ENCODE data around the gene AOC3.
"Not testable (repeated sequence)": the region's sequence is repeated elsewhere in the genome, so short reads cannot be mapped to it uniquely, and the experiment has no call there.

AOC3 gene

DNA sequence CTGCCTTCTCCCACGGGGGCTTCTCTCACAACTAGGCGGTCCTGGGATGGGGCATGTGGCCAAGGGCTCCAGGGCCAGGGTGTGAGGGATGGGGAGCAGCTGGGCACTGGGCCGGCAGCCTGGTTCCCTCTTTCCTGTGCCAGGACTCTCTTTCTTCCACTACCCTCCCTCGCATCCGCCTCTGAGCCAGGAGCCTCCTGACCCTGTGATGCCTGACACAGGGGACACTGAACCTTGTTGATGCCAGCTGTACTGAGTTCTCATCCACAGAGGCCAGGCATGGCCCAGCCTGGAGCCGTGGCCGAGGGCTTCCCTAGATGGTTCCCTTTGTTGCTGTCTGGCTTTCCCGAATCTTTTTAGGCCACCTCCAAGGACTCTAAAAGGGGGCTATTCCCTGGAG is 5.5 kb downstream of the AOC3 start:
- not testable (repeated sequence) for H3K4me3 ChIP-seq, H3K27ac ChIP-seq

GRCh38 chr17:42857389-42857788 is 6.4 kb downstream of the AOC3 start:
- Histone ChIP-seq H3K4me3 (no peak overlapping the region), H3K27ac (no peak overlapping the region)

DNA sequence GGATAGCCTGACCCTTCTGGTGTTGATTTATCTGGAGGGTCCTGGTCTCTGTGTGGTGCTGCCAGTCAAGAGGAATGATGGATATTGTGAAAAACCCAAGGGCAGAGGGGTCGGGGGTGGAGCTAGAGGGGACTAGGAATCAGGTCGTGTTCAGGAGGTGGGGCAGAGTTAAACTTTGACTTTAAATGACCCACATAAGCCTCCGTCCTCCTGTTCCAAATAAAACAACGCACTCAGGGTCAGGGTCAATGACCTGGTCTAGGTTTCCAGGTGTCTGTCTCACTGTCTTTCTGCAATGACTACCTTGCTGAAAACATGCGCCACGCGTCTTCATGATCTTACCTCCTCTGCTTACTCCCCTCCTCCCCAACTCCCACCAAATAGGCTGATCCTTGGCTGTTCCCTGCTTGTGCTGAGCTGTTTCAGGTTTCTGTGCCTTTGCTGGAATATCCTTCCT is 14.7 kb downstream of the AOC3 start:
- Histone ChIP-seq H3K27ac (no peak overlapping the region), H3K4me3 (no peak overlapping the region)

GRCh38 chr17:42866216-42866615 is 15.2 kb downstream of the AOC3 start:
- Histone ChIP-seq H3K27ac (no peak overlapping the region), H3K4me3 (no peak overlapping the region)

- H3K4me3 ChIP-seq, result no peak overlapping the region
- no peak overlapping the region for H3K27ac ChIP-seq
These were observed 15.9 kb downstream of the AOC3 start for GRCh38 chr17:42866631-42867575.

DNA sequence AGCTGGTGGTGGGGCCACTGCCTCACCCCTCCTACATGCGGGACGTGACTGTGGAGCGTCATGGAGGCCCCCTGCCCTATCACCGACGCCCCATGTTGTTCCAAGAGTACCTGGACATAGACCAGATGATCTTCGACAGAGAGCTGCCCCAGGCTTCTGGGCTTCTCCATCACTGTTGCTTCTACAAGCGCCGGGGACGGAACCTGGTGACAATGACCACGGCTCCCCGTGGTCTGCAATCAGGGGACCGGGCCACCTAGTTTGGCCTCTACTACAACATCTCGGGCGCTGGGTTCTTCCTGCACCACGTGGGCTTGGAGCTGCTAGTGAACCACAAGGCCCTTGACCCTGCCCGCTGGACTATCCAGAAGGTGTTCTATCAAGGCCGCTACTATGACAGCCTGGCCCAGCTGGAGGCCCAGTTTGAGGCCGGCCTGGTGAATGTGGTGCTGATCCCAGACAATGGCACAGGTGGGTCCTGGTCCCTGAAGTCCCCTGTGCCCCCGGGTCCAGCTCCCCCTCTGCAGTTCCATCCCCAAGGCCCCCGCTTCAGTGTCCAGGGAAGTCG is 16.8 kb downstream of the AOC3 start:
- H3K27ac ChIP-seq, H3K4me3 ChIP-seq: not testable (repeated sequence)

GRCh38 chr17:42868338-42868737 is 17.3 kb downstream of the AOC3 start:
- Histone ChIP-seq H3K27ac (no peak overlapping the region), H3K4me3 (no peak overlapping the region)

- H3K27ac ChIP-seq, result no peak overlapping the region
- no peak overlapping the region for H3K4me3 ChIP-seq
These were observed 20.6 kb downstream of the AOC3 start for GRCh38 chr17:42871647-42872046.

DNA sequence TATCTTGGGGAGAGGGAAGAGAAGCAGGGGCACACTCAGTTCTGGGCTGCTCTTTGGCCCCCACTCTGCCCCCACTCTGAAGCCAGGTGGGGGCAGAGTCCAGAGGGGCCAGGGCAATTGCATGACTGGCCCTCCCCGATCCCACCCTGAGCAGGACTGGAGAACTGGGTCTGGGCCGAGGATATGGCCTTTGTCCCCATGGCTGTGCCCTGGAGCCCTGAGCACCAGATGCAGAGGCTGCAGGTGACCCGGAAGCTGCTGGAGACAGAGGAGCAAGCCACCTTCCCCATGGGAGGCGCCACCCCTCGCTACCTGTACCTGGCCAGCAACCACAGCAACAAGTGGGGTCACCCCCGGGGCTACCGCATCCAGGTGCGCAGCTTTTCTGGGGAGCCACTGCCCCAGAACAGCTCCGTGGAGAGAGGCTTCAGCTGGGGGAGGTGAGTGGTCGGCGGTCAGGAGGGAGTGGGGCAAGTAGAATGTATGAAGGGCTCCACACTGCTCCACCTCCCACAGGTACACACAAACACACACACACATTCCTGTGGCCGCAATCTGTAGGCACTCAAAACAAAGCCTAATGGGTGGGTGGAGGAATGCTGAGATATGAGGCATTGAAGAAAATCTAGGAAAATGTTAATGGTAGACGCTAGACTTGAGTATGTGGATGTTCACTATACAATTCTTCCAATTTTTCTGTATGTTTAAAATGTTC is 21.4 kb downstream of the AOC3 start:
- H3K27ac ChIP-seq, result no peak overlapping the region

DNA sequence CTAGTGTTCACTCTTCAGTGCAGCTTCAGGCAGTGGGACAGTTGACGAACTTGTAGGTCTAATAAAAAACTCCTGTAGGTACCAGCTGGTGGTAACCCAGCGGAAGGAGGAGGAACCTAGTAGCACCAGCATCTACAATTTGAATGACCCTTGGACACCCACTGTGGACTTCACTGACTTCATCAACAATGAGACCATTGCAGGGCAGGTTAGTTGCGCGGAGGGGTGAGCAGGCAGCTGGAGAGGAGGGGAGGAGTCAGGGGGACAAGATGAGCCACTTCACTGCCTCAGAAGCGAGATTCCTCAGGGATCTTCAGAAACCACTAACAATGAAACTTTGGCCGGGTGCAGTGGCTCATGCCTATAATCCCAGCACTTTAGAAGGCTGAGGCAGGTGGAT is 22.3 kb downstream of the AOC3 start:
- H3K27ac ChIP-seq, result no peak overlapping the region
- H3K4me3 ChIP-seq, result no peak overlapping the region

More for the DNA sequence above, 21.4 kb downstream of the AOC3 start:
- H3K4me3 ChIP-seq, result no peak overlapping the region

DNA sequence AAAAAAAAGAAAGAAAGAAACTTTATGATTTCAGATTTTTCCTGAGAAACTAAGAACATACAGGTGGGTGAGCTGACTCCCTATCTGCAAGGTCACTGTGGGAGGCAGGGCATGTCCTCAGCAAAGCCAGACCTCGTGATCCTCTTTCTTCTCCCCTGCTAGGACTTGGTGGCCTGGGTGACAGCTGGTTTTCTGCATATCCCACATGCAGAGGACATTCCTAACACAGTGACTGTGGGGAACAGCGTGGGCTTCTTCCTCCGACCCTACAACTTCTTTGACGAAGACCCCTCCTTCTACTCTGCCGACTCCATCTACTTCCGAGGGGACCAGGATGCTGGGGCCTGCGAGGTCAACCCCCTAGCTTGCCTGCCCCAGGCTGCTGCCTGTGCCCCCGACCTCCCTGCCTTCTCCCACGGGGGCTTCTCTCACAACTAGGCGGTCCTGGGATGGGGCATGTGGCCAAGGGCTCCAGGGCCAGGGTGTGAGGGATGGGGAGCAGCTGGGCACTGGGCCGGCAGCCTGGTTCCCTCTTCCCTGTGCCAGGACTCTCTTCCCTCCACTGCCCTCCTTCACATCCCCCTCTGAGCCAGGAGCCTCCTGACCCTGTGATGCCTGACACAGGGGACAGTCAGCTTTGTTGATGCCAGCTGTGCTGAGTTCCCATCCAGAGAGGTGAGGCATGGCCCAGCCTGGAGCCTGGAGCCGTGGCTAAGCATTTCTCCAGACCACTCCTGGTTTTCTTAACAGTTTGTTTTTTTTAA is 23.1 kb downstream of the AOC3 start:
- not testable (repeated sequence) for H3K27ac ChIP-seq, H3K4me3 ChIP-seq

- Histone ChIP-seq H3K4me3 (no peak overlapping the region), H3K27ac (no peak overlapping the region)
These were observed 26.0 kb downstream of the AOC3 start for GRCh38 chr17:42877037-42877436.

GRCh38 chr17:42878123-42878880 is 27.3 kb downstream of the AOC3 start:
- no peak overlapping the region for H3K27ac ChIP-seq
- no peak overlapping the region for H3K4me3 ChIP-seq

DNA sequence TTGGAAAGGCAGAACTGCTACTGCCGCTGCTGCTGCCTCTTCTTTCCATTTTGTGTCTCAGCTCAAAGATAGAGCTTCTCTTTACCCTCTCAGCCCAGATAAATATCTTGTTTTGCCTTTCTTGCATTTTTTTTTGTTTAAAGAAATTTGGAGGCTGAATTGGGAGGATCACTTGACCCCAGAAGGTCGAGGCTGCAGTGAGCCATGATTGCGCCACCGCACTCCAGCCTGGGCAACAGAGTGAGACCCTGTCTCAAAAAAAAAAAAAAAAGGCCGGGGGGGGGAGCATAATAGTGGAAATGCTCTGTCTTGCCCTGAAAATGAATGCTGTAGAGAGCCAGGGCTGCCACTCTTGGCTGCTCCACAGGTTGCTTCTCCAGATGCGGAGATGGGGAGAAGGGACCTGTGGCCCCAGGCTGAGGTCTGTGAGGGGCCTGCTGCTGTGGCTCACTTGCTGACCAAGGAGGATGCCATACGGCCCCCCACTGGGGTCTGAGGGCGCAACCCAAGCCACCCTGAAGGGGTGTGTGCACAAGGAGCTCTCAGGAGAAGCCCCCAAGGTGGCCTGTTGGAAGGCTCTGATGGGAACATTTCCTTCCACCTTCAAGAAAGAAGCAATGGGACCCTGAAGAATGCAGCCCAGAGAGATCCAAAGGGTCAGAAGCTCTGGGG is 28.1 kb downstream of the AOC3 start:
- Histone ChIP-seq H3K4me3 (no peak overlapping the region), H3K27ac (no peak overlapping the region)

DNA sequence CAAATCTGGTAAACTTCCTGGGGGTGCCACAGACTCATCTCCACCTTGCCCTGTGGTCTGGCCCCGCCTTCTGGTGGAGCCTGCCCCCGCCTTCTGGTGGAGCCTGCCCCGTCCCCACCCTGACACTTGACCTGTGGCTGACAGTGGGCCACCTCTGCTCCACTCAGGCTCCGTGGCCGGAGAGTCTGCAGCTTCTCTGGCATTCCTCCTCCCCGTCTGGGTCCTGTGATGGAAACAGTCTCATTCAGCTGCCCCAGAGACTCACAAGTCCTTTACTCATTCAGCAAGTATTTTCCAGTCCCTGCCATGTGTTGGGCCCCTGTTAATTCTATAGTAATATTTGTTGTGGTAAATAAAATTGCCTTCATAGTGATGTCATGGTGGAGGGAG is 28.6 kb downstream of the AOC3 start:
- Histone ChIP-seq H3K4me3 (no peak overlapping the region), H3K27ac (no peak overlapping the region)

DNA sequence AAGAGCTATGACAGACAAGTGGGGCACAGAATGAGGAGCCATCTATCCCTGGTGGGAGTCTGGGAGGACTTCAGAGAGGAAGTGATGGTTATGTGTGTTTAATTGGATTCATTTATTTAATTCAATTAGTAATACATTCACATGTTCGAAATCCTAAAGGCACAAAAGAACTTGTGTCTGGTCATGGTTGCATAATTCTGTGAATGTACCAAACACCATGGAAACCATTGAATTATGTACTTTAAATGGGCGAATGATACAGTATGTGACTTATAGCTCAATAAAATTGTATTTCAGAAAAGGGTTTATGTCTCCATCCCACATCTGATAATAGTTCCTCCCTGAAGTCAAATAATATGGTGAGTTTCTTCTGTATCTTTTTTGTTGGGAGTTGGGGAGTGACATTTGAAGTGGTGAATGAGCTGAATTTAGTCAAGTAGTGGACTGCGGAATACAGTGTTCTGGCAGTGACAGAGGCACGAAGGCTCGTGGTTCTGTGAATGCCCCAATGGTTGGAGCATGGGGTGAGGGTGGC is 29.8 kb downstream of the AOC3 start:
- Histone ChIP-seq H3K27ac (no peak overlapping the region), H3K4me3 (no peak overlapping the region)

- not testable (repeated sequence) for H3K4me3 ChIP-seq, H3K27ac ChIP-seq
These were observed 30.7 kb downstream of the AOC3 start for GRCh38 chr17:42881706-42882105.

GRCh38 chr17:42882166-42882565 is 31.2 kb downstream of the AOC3 start:
- H3K27ac ChIP-seq, result no peak overlapping the region

More at GRCh38 chr17:42882166-42882565, 31.2 kb downstream of the AOC3 start:
- no peak overlapping the region for H3K4me3 ChIP-seq

Data from skin epidermis (tissue), 12 donors.